Stimulated activated CD8-positive, alpha-beta memory T cell treated with anti-CD3 and anti-CD28 coated beads, Interleukin-7, amount 100 ng/mL, for 1 hour (primary cell): Measurements from ENCODE around the gene LAMA2.

Source experiments
- DNase-seq, 2 donors: peaks; one replicate each; pipeline ENCODE4 v3.0.0-alpha.2; 2020; ENCODE audit warnings: low read depth in 2 of 2

LAMA2 gene

GRCh38 chr6:129215246-129215645 is 332.3 kb downstream of the LAMA2 start:
- no peak for DNase-seq

- no peak for DNase-seq
These were observed 333.1 kb downstream of the LAMA2 start for GRCh38 chr6:129215916-129216520.

- no peak for DNase-seq
These were observed 334.8 kb downstream of the LAMA2 start for GRCh38 chr6:129217701-129218100.

GRCh38 chr6:129233458-129234134 is 350.7 kb downstream of the LAMA2 start:
- DNase-seq = no peak

GRCh38 chr6:129235167-129236000 is 352.4 kb downstream of the LAMA2 start:
- no peak for DNase-seq

GRCh38 chr6:129236001-129236517 is 353.1 kb downstream of the LAMA2 start:
- no peak for DNase-seq

GRCh38 chr6:129238991-129239390 is 356.1 kb downstream of the LAMA2 start:
- DNase-seq = no peak

GRCh38 chr6:129239825-129240491 is 357.0 kb downstream of the LAMA2 start:
- DNase-seq = no peak

- DNase-seq = no peak
These were observed 357.5 kb downstream of the LAMA2 start for GRCh38 chr6:129240492-129240853.

- DNase-seq = no peak
These were observed 359.6 kb downstream of the LAMA2 start for GRCh38 chr6:129242546-129242945.

GRCh38 chr6:129243377-129243776 is 360.4 kb downstream of the LAMA2 start:
- no peak for DNase-seq

GRCh38 chr6:129248946-129249345 is 366.0 kb downstream of the LAMA2 start:
- no peak for DNase-seq

- no peak for DNase-seq
These were observed 368.9 kb downstream of the LAMA2 start for GRCh38 chr6:129251669-129252376.

GRCh38 chr6:129252377-129253071 is 369.6 kb downstream of the LAMA2 start:
- no peak for DNase-seq

GRCh38 chr6:129253242-129253641 is 370.3 kb downstream of the LAMA2 start:
- no peak for DNase-seq

GRCh38 chr6:129253727-129254126 is 370.8 kb downstream of the LAMA2 start:
- DNase-seq = no peak

GRCh38 chr6:129257196-129257595 is 374.3 kb downstream of the LAMA2 start:
- DNase-seq = no peak

GRCh38 chr6:129262661-129263060 is 379.7 kb downstream of the LAMA2 start:
- no peak for DNase-seq

GRCh38 chr6:129263176-129263575 is 380.2 kb downstream of the LAMA2 start:
- no peak for DNase-seq

GRCh38 chr6:129264480-129265045 is 381.6 kb downstream of the LAMA2 start:
- no peak for DNase-seq
